Cortex of kidney (tissue), 1 donor: Measurements from ENCODE around the gene SMU1.
"Not testable (repeated sequence)": the region's sequence is repeated elsewhere in the genome, so short reads cannot be mapped to it uniquely, and the experiment has no call there.

ENCODE experiments used
- DNase-seq: peaks from one replicate; lab custom pipeline; 2025; lab: John Stamatoyannopoulos, UW

Gene SMU1

DNA sequence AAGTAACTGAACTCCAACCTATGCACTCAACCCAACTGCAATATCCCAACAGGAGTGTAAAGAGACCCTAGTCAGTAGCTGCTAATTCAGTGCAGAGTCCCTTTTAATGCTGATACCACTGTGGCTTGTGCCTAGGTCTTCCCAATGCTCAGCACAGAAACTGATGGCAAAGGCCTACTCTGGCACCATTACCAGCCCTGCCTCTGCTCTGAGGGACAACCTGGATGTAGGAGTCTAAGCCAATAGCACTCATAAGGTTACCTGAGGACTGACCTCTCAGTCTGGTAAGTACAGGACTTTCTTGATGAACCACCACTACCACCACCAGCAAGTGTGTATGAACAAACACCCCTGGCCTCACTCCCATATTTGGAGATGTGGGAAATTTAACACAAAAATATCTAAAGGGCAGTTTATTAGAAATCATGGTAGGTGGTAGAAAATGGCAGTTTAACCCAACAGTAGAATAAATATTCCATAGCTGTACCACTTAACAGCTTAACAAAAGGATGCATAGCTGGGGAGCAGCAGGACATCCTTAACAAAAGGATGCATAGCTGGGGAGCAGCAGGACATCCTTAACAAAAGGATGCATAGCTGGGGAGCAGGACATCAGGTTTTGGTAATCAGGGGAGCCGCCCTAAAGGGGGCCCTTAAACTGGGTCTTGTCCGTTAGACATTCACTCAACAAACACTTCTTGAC, 62.4 kb downstream of the SMU1 start:
- DNase-seq, result no peak

- DNase-seq, result no peak
These were observed 64.0 kb downstream of the SMU1 start for GRCh38 chr9:33012328-33013069.

GRCh38 chr9:33011831-33012230, 64.6 kb downstream of the SMU1 start:
- DNase-seq, result no peak

- DNase-seq, result no peak
These were observed 68.7 kb downstream of the SMU1 start for GRCh38 chr9:33007755-33008154.

GRCh38 chr9:33005335-33005734, 71.1 kb downstream of the SMU1 start:
- DNase-seq, result not testable (repeated sequence)

- not testable (repeated sequence) for DNase-seq
These were observed 75.8 kb downstream of the SMU1 start for GRCh38 chr9:33000682-33001055.

GRCh38 chr9:32992595-32993238, 83.8 kb downstream of the SMU1 start:
- DNase-seq, result no peak

GRCh38 chr9:32991897-32992594, 84.4 kb downstream of the SMU1 start:
- no peak for DNase-seq
